Measurements from ENCODE around the gene DHX35. TPM values are rescaled to one million over a fixed set of nuclear protein-coding genes. Genes with fewer than 3 reads are reported as not detected.

DHX35 gene
- total RNA-seq, 4 donors from 2014 or later = 16.1 to 17.9 (median 16.4) TPM

DNA sequence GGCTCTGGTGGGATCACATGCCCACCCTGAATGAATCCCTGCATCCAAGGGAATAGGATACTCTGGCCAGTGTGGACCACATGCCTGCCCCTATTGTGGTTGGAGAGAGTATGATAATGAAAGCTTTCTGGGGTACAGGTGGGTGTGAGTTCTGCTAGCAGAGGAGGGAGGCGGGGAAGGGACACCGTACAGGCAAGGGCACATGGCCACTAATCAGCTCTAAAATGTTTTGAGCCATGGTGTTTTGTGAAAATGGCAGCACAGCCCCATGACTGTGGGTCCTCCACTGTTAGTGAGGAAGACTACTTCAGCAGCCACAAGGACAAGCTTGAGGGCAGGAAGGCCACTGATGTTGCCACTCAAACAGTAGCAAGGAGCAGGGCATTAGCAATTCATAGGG lies 11.9 kb upstream of the DHX35 start:
- Histone ChIP-seq H3K4me1 (no peaks in the 10 kb centered on the region), H3K36me3 (no peaks in the 10 kb centered on the region)
- intact Hi-C loops (cut with DNase I) = no loop called here

DNA sequence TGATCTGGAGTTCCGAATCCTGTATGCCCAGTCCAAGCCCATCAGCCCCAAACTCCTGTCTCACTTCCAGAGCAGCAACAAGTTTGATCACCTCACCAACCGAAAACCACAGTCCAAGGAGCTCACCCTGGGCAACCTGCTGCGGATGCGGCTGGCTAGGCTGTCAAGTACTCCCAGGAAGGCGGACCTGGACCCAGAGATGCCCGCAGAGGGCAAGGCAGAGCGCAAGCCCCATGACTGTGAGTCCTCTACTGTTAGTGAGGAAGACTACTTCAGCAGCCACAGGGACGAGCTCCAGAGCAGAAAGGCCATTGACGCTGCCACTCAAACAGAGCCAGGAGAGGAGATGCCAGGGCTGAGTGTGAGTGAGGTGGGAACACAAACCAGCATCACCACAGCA lies 10.5 kb upstream of the DHX35 start:
- peak; percentile 13 to 25 for DNase-seq
- H3K27me3 ChIP-seq = no peaks in the 10 kb centered on the region
- H3K27ac ChIP-seq = no peak overlapping the region
- 69 to 80% methylated on average over 9 of the region's 9 CpGs for WGBS, 2 donors
- intact Hi-C loops (cut with DNase I) = no loop called here
- TF ChIP-seq, protein P1, sequence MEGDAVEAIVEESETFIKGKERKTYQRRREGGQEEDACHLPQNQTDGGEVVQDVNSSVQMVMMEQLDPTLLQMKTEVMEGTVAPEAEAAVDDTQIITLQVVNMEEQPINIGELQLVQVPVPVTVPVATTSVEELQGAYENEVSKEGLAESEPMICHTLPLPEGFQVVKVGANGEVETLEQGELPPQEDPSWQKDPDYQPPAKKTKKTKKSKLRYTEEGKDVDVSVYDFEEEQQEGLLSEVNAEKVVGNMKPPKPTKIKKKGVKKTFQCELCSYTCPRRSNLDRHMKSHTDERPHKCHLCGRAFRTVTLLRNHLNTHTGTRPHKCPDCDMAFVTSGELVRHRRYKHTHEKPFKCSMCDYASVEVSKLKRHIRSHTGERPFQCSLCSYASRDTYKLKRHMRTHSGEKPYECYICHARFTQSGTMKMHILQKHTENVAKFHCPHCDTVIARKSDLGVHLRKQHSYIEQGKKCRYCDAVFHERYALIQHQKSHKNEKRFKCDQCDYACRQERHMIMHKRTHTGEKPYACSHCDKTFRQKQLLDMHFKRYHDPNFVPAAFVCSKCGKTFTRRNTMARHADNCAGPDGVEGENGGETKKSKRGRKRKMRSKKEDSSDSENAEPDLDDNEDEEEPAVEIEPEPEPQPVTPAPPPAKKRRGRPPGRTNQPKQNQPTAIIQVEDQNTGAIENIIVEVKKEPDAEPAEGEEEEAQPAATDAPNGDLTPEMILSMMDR (IDR thresholded peaks at IDR 0.05) = no peak
- TF ChIP-seq POLR2A (IDR thresholded peaks at IDR 0.05) = no peak
- no peaks in the 10 kb centered on the region for H3K4me1 ChIP-seq
- no peaks in the 10 kb centered on the region for H3K9me3 ChIP-seq
- no peak overlapping the region for H3K4me3 ChIP-seq (replicated peaks in 1 of 3)
- H3K36me3 ChIP-seq = no peaks in the 10 kb centered on the region

More for the DNA sequence above, 11.9 kb upstream of the DHX35 start:
- Histone ChIP-seq H3K9me3 (no peaks in the 10 kb centered on the region), H3K4me3 (replicated peaks in 1 of 3) (no peak overlapping the region), H3K27ac (no peak overlapping the region), H3K27me3 (no peaks in the 10 kb centered on the region)
- TF ChIP-seq, protein P1 (IDR thresholded peaks at IDR 0.05) = no peak
- no peak for TF ChIP-seq POLR2A (IDR thresholded peaks at IDR 0.05)
- no peak for DNase-seq
- WGBS, 2 donors = 86 to 94% methylated on average over 2 of the region's 2 CpGs

DNA sequence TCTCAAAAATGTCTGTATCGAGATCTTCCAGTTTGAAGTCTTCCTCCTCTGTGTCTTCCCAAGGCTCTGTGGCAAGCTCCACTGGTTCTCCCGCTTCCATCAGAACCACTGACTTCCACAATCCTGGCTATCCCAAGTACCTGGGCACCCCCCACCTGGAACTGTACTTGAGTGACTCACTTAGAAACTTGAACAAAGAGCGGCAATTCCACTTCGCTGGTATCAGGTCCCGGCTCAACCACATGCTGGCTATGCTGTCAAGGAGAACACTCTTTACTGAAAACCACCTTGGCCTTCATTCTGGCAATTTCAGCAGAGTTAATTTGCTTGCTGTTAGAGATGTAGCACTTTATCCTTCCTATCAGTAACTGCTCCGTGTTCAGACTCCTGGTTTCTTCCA lies 10.0 kb upstream of the DHX35 start:
- Histone ChIP-seq H3K4me1 (no peaks in the 10 kb centered on the region), H3K36me3 (no peaks in the 10 kb centered on the region), H3K4me3 (replicated peaks in 1 of 3) (no peak overlapping the region), H3K9me3 (no peaks in the 10 kb centered on the region), H3K27ac (no peak overlapping the region), H3K27me3 (no peaks in the 10 kb centered on the region)
- WGBS, 2 donors = 97 to 99% methylated on average over 6 of the region's 6 CpGs
- TF ChIP-seq, protein P1 (IDR thresholded peaks at IDR 0.05) = no peak
- TF ChIP-seq POLR2A (IDR thresholded peaks at IDR 0.05) = no peak
- intact Hi-C loops (cut with DNase I) = no loop called here
- no peak for DNase-seq

DNA sequence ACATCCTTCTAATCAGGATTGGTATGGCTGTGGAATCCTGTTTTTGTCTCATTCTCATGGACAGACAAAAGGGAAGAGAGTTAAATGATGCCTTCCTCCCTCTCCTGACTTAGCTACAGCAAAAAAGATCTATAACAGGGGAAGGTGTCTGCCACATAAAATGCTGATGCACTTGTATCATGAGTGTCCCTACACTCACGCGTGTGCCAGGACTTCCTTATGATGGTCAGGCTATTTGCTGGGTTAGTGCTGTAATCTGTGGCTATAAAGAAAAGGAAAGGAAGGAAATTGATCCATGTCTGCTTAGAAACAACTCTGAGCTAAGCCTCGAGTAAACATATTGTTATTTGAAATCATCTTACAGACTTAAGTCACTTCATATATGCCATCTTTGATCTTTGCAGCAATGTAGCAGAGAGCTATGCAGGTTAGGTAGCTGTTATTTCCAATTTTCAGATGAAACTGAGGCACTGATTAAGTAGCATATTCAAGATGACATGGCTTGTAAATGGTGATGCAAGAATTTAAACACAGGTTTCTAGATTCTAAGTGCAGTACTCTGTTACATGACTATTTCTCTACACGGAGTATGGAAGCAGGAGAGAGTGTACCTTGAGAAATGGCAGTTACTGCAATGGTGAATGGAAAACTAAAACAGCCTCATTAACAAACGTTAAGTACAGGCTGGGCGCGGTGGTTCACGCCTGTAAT lies 8.4 kb upstream of the DHX35 start:
- Histone ChIP-seq H3K27me3 (no peaks in the 10 kb centered on the region), H3K4me1 (no peaks in the 10 kb centered on the region), H3K4me3 (replicated peaks in 1 of 3) (no peak overlapping the region), H3K9me3 (no peaks in the 10 kb centered on the region), H3K27ac (no peak overlapping the region), H3K36me3 (no peaks in the 10 kb centered on the region)
- TF ChIP-seq POLR2A (IDR thresholded peaks at IDR 0.05) = no peak
- TF ChIP-seq, protein P1 (IDR thresholded peaks at IDR 0.05) = no peak
- 90 to 95% methylated on average over 8 of the region's 8 CpGs for WGBS, 2 donors
- DNase-seq = no peak
- intact Hi-C loops (cut with DNase I) = no loop called here

DNA sequence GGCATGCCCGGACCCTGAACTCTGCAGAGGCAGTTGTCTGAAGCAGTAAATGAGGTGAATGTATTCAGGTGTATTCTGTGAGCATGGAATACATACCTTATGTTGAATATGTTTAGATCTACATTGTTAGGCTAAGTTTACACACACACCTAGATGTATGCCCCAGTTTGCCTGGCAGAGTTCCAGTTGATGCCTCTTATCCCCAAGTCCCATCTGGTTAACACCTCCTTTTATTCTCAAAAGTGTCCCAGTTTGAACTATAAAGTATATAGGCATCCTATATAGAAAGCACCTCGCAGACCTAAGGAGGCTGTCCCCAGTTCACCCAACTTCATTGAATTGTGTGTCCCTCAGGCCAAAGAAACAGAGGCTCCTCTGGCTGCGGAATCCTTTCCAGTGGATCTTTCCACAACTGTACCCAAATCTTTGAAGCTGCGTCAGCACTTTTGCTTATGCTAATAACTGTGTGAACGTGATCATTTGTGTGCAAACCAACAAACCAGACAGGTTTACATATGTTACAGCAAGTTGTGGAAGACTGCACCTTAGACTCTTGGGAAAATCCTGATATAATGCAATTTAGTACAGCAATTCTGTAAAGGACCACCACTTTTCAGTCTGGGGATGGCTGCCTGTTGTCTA lies 4.8 kb upstream of the DHX35 start:
- no peak overlapping the region for H3K27ac ChIP-seq
- no peaks in the 10 kb centered on the region for H3K9me3 ChIP-seq
- DNase-seq = no peak
- no peak for TF ChIP-seq POLR2A (IDR thresholded peaks at IDR 0.05)
- TF ChIP-seq, protein P1 (IDR thresholded peaks at IDR 0.05) = no peak
- H3K4me1 ChIP-seq = peaks cover 0 to 3% of the 10 kb centered on the region in 2 donors
- no peak overlapping the region for H3K4me3 ChIP-seq (replicated peaks in 1 of 3)
- H3K36me3 ChIP-seq = no peaks in the 10 kb centered on the region
- no peaks in the 10 kb centered on the region for H3K27me3 ChIP-seq
- 90 to 96% methylated on average over 5 of the region's 5 CpGs for WGBS, 2 donors
- intact Hi-C loops (cut with DNase I) = no loop called here
